Esophagus muscularis mucosa (tissue), 4 donors: ENCODE data around the gene STUM. TPM values are rescaled to one million over a fixed set of nuclear protein-coding genes. Genes with fewer than 3 reads are reported as not detected.
A peak's percentile ranks its signal among the peaks of the same experiment; 100 is the strongest.

Experiments used
- DNase-seq: peaks from one replicate; pipeline ENCODE4 v3.0.0-alpha.2; 2017; ENCODE audit errors: extremely low spot score
- H3K27ac ChIP-seq, 4 donors: fragments of 200-600 bp; sonication (generic); replicated peaks in 1 of 4; 1 replicate in 3 of 4; 2 replicates in 1 of 4; pipeline ENCODE4 v1.5.1; 2016 to 2019; ENCODE audit warnings: mild to moderate bottlenecking in 1 of 4
- H3K27me3 ChIP-seq, 4 donors: fragments of 200-600 bp; sonication (generic); one replicate each; pipeline versions ENCODE4 v1.5.1 to v1.6.0; 2016 to 2019
- H3K36me3 ChIP-seq, 4 donors: fragments of 200-600 bp; sonication (generic); one replicate each; pipeline ENCODE4 v1.5.1; 2016 to 2019
- H3K4me1 ChIP-seq, 4 donors: fragments of 200-600 bp; sonication (generic); one replicate each; pipeline ENCODE4 v1.5.1; 2016 to 2019
- H3K4me3 ChIP-seq, 4 donors: fragments of 200-600 bp; sonication (generic); 1 replicate in 2 of 4; 2 replicates in 2 of 4; pipeline ENCODE4 v1.5.1; 2016 to 2019; ENCODE audit warnings: mild to moderate bottlenecking in 4 of 4, moderate library complexity in 1 of 4
- H3K9me3 ChIP-seq, 4 donors: fragments of 200-600 bp; sonication (generic); 1 replicate in 3 of 4; 2 replicates in 1 of 4; pipeline ENCODE4 v1.5.1; 2016 to 2019
- CTCF ChIP-seq, 3 experiments: fragments of 200-600 bp in 2 of 3; fragments of 450-650 bp in 1 of 3; sonication (generic) in 2 of 3; IDR thresholded peaks; one replicate each; pipeline ENCODE4 v1.5.1; 2017 to 2019; ENCODE audit warnings: antibody characterized with exemption in 3 of 3, mild to moderate bottlenecking in 2 of 3, moderate library complexity in 1 of 3
- EP300 ChIP-seq: sonication (generic); formaldehyde crosslinking; IDR thresholded peaks from one replicate; pipeline ENCODE4 v1.6.1; 2017; ENCODE audit warnings: antibody characterized with exemption
- POLR2A ChIP-seq: fragments of 450-650 bp; IDR thresholded peaks from one replicate; pipeline ENCODE4 v1.6.1; 2017; ENCODE audit warnings: antibody characterized with exemption, moderate library complexity, mild to moderate bottlenecking, low read depth
- POLR2AphosphoS5 ChIP-seq, 2 donors: sonication (generic); formaldehyde crosslinking; IDR thresholded peaks; one replicate each; pipeline ENCODE4 v1.6.1; 2017; ENCODE audit warnings: antibody characterized with exemption in 2 of 2
- WGBS: methylation state at CpG from one replicate; pipeline ENCODE4 v1.1.5; 2018; 5-methylcytosine and 5-hydroxymethylcytosine counted together
- intact Hi-C: fragments of 100-400 bp; cut with DNase I; formaldehyde crosslinking; loops from one replicate; pipeline ENCODE4 v1.15.1; 2023
- total RNA-seq, 4 donors: library from RNA; depleted of rRNA; stranded (reverse); fragments of >200 nt; gene quantifications; one replicate each; pipeline versions ENCODE4 v1.1.0 to v1.2.1, GENCODE V29; 2016

STUM gene
- total RNA-seq, 4 donors from 2014 or later = 3.1 to 7.6 (median 6.3) TPM

- WGBS = 77% methylated on average over 11 of the region's 11 CpGs
- no peak for DNase-seq
- Histone ChIP-seq H3K4me1 (no peaks in the 10 kb centered on the region), H3K9me3 (no peaks in the 10 kb centered on the region), H3K4me3 (no peak overlapping the region), H3K36me3 (peaks cover 1 to 9% (median 5%) of the 10 kb centered on the region in 4 donors), H3K27ac (no peak overlapping the region), H3K27me3 (no peaks in the 10 kb centered on the region)
- TF ChIP-seq EP300 (no peak), CTCF (IDR thresholded peaks at IDR 0.05) (no peak), POLR2A (no peak)
- intact Hi-C loops = loop anchor here (5.0 kb wide), 2 partner anchors 44 to 84 kb away; partner anchors contain the start of gene ITPKB
These were observed 104.9 kb downstream of the STUM start for GRCh38 chr1:226653311-226653921.

DNA sequence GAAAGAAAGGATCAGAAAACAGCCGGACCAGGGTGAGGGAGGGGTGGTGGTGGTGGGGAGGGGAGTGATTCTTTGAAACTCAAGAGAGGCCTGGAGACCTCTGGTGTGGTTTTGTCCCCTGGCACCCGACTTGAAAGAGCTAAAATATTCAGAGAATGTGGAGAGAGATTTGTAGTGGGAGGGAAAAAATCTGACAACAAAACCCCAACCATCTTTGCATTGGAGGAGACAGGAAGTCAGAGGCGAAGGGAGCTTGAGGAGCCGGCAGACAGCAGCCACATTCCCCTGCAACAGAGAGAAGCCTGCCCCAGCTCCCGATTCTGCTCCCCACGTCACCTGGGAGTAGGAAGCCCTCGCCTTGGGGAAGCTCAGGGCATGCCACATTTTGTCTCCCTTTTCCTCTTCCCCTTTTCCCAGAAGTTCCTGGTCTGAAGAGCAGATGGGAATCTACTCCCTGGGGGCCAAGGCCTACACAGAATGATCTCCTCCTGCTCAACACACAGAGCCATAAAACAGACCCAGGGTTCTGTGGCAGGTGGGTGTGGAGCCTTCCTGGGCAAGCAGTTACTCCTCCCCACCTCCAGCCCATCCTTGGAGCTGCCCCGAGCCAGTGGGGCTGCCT lies 105.6 kb downstream of the STUM start:
- TF ChIP-seq POLR2AphosphoS5 (IDR thresholded peaks at IDR 0.05) (no peak), POLR2A (no peak), CTCF (IDR thresholded peaks at IDR 0.05) (no peak), EP300 (no peak)
- H3K27ac ChIP-seq = no peak overlapping the region
- no peaks in the 10 kb centered on the region for H3K9me3 ChIP-seq
- 36% methylated on average over 7 of the region's 8 CpGs for WGBS
- no peaks in the 10 kb centered on the region for H3K4me1 ChIP-seq
- no peak overlapping the region for H3K4me3 ChIP-seq
- no peaks in the 10 kb centered on the region for H3K27me3 ChIP-seq
- no peak for DNase-seq
- H3K36me3 ChIP-seq = peaks cover 0 to 1% (median 0%) of the 10 kb centered on the region in 4 donors
- intact Hi-C loops = loop anchor here (5.0 kb wide), 2 partner anchors 43 to 83 kb away; partner anchors contain the start of gene ITPKB

DNA sequence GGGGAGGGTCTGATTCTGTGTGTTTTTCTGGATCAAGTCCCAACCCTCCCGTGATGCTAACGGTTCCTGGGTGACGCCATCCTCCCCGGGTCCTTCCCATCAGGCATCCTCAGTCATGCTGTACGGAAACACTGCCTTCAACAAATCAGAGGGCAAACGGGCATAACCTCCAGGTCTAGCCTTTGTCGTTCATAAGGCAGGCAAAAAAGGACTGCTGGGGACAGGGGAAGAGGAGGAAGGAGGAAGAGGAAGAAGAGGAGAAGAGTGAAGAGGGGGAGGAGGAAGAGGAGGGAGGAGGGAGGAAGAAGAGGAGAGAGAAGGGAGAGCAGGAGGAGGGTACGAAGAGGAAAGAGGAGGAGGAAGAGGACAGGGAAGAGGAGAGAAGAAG lies 106.1 kb downstream of the STUM start:
- 52% methylated on average over 8 of the region's 8 CpGs for WGBS
- no peak for DNase-seq
- peak; percentile 43 for TF ChIP-seq EP300
- no peak for TF ChIP-seq CTCF (IDR thresholded peaks at IDR 0.05)
- no peaks in the 10 kb centered on the region for H3K36me3 ChIP-seq
- H3K27ac ChIP-seq = no peak overlapping the region
- H3K4me1 ChIP-seq = no peaks in the 10 kb centered on the region
- H3K9me3 ChIP-seq = no peaks in the 10 kb centered on the region
- intact Hi-C loops = loop anchor here (5.0 kb wide), 2 partner anchors 43 to 83 kb away; partner anchors contain the start of gene ITPKB
- no peaks in the 10 kb centered on the region for H3K27me3 ChIP-seq
- H3K4me3 ChIP-seq = no peak overlapping the region

- WGBS = 78% methylated on average over 12 of the region's 12 CpGs
- DNase-seq = no peak
- TF ChIP-seq CTCF (IDR thresholded peaks at IDR 0.05) (no peak), POLR2AphosphoS5 (IDR thresholded peaks at IDR 0.05) (peak in 1 of 2 donors; percentile 30)
- no peaks in the 10 kb centered on the region for H3K36me3 ChIP-seq
- no peaks in the 10 kb centered on the region for H3K9me3 ChIP-seq
- H3K4me1 ChIP-seq = no peaks in the 10 kb centered on the region
- intact Hi-C loops = no loop called here
- no peak overlapping the region for H3K4me3 ChIP-seq
- H3K27ac ChIP-seq = no peak overlapping the region
- H3K27me3 ChIP-seq = no peaks in the 10 kb centered on the region
These were observed 106.9 kb downstream of the STUM start for GRCh38 chr1:226655251-226656163.
